Neutrophil (primary cell): ENCODE measurements around the gene SWI5.

Experiments
- H3K27ac ChIP-seq: fragments of 200-600 bp; sonication (generic); 2 replicates; pipeline ENCODE4 v1.5.1; 2016; ENCODE audit warnings: mild to moderate bottlenecking, moderate library complexity
- H3K27me3 ChIP-seq: fragments of 200-600 bp; sonication (generic); 2 replicates; pipeline ENCODE4 v1.6.0; 2016; ENCODE audit warnings: mild to moderate bottlenecking
- H3K36me3 ChIP-seq: fragments of 200-600 bp; sonication (generic); 2 replicates; pipeline ENCODE4 v1.5.1; 2017
- H3K4me1 ChIP-seq, 2 experiments: fragments of 200-600 bp in 1 of 2; sonication (generic) in 1 of 2; 1 replicate in 1 of 2; 2 replicates in 1 of 2; pipeline versions ENCODE4 v1.5.1 to v1.6.1; 2013 to 2016; ENCODE audit warnings: low read depth in 1 of 2, low read length in 1 of 2, mild to moderate bottlenecking in 1 of 2, moderate library complexity in 1 of 2; ENCODE audit not compliant: control insufficient read depth in 1 of 2, insufficient read depth in 1 of 2
- H3K4me3 ChIP-seq, 2 experiments: fragments of 200-600 bp in 1 of 2; sonication (generic) in 1 of 2; 1 replicate in 1 of 2; 2 replicates in 1 of 2; pipeline ENCODE4 v1.5.1; 2013 to 2016; ENCODE audit warnings: low read depth in 1 of 2, low read length in 1 of 2, mild to moderate bottlenecking in 1 of 2, moderate library complexity in 1 of 2
- H3K9me3 ChIP-seq: fragments of 200-600 bp; sonication (generic); 2 replicates; pipeline ENCODE4 v1.5.1; 2016
- CTCF ChIP-seq: fragments of 200-600 bp; sonication (generic); IDR thresholded peaks from 2 replicates; pipeline ENCODE4 v1.5.1; 2016; ENCODE audit warnings: antibody characterized with exemption

SWI5 gene

GRCh38 chr9:128257907-128258306 lies 18.2 kb upstream of the SWI5 start:
- Histone ChIP-seq H3K4me3 (no peak overlapping the region), H3K9me3 (no peaks in the 10 kb centered on the region), H3K27me3 (peaks cover 2% of the 10 kb centered on the region), H3K4me1 (no peaks in the 10 kb centered on the region), H3K36me3 (peaks cover 81% of the 10 kb centered on the region), H3K27ac (no peak overlapping the region)
- no peak for TF ChIP-seq CTCF

GRCh38 chr9:128258326-128258725 lies 17.8 kb upstream of the SWI5 start:
- no peak for TF ChIP-seq CTCF
- H3K4me1 ChIP-seq, result no peaks in the 10 kb centered on the region
- peaks cover 85% of the 10 kb centered on the region for H3K36me3 ChIP-seq
- no peak overlapping the region for H3K4me3 ChIP-seq
- H3K9me3 ChIP-seq, result no peaks in the 10 kb centered on the region
- H3K27ac ChIP-seq, result no peak overlapping the region
- H3K27me3 ChIP-seq, result no peaks in the 10 kb centered on the region

- no peaks in the 10 kb centered on the region for H3K27me3 ChIP-seq
- no peak overlapping the region for H3K4me3 ChIP-seq
- no peak for TF ChIP-seq CTCF
- H3K27ac ChIP-seq, result no peak overlapping the region
- H3K36me3 ChIP-seq, result peaks cover 89% of the 10 kb centered on the region
- H3K4me1 ChIP-seq, result no peaks in the 10 kb centered on the region
- no peaks in the 10 kb centered on the region for H3K9me3 ChIP-seq
Observed at GRCh38 chr9:128259156-128259555, 16.9 kb upstream of the SWI5 start.

- no peak overlapping the region for H3K4me3 ChIP-seq
- TF ChIP-seq CTCF, result no peak
- H3K27ac ChIP-seq, result no peak overlapping the region
- no peaks in the 10 kb centered on the region for H3K4me1 ChIP-seq
- H3K36me3 ChIP-seq, result peaks cover 94% of the 10 kb centered on the region
- no peaks in the 10 kb centered on the region for H3K27me3 ChIP-seq
- H3K9me3 ChIP-seq, result no peaks in the 10 kb centered on the region
Observed at GRCh38 chr9:128260340-128260739, 15.7 kb upstream of the SWI5 start.

GRCh38 chr9:128262687-128263086 lies 13.4 kb upstream of the SWI5 start:
- TF ChIP-seq CTCF, result no peak
- peaks cover 95% of the 10 kb centered on the region for H3K36me3 ChIP-seq
- no peak overlapping the region for H3K27ac ChIP-seq
- no peak overlapping the region for H3K4me3 ChIP-seq
- H3K9me3 ChIP-seq, result no peaks in the 10 kb centered on the region
- no peaks in the 10 kb centered on the region for H3K27me3 ChIP-seq
- no peaks in the 10 kb centered on the region for H3K4me1 ChIP-seq

- Histone ChIP-seq H3K27me3 (no peaks in the 10 kb centered on the region), H3K4me1 (no peaks in the 10 kb centered on the region), H3K36me3 (peaks cover 90% of the 10 kb centered on the region), H3K27ac (no peak overlapping the region), H3K4me3 (no peak overlapping the region), H3K9me3 (no peaks in the 10 kb centered on the region)
- TF ChIP-seq CTCF, result no peak
Observed at GRCh38 chr9:128265348-128265847, 10.7 kb upstream of the SWI5 start.
